ENCODE results near the gene NCOA1. TPM values are rescaled to one million over a fixed set of nuclear protein-coding genes. Genes with fewer than 3 reads are reported as not detected.

NCOA1 gene
- total RNA-seq, 2 experiments from 2014 or later, result 6.1 to 12.1 TPM

DNA sequence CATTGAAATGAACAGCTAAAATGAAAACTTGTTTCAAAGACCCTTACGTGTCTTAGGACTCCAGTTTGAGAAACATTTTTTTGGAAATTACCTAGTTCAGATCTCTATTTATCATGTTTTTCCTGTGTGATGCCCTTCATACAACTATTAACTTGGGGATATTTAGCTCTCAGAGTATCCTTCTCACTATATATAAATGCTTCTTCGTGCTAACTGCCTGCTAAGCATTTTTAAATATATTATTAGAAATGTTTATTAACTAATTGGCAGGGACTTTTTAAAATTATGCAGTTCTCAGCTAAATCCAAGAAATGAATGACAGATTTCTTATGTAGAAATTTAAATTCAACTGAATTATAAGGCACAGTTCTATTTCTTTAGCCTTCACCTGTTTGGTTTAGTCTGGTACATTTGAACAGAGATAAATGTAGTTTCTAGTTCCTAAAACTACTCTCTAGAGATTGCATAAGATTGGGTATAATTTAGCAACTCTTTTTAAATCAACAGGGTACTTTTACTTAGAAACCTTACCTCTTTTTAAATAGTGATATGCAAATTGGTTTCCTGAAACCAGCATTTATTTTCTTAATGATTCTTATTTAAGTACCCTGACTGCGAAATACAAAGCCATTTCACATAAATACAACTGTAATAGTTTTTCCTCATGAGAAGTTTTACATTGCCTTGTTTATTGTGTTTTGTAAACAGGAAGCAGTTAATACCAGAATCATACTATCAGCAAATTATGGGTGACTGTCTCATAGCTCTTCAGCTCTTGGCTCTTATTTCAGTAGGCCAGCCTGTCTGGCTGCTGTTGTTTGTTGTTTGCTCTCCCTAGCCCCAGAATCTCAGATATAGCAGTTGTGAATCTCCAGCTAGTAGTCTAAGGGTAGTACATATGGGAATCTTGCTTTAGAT lies 161.5 kb downstream of the NCOA1 start:
- no peak for TF ChIP-seq EZH2phosphoT487 (IDR thresholded peaks at IDR 0.05; ENCODE audit: borderline replicate concordance, low read depth, low read length)
- TF ChIP-seq, protein P1, sequence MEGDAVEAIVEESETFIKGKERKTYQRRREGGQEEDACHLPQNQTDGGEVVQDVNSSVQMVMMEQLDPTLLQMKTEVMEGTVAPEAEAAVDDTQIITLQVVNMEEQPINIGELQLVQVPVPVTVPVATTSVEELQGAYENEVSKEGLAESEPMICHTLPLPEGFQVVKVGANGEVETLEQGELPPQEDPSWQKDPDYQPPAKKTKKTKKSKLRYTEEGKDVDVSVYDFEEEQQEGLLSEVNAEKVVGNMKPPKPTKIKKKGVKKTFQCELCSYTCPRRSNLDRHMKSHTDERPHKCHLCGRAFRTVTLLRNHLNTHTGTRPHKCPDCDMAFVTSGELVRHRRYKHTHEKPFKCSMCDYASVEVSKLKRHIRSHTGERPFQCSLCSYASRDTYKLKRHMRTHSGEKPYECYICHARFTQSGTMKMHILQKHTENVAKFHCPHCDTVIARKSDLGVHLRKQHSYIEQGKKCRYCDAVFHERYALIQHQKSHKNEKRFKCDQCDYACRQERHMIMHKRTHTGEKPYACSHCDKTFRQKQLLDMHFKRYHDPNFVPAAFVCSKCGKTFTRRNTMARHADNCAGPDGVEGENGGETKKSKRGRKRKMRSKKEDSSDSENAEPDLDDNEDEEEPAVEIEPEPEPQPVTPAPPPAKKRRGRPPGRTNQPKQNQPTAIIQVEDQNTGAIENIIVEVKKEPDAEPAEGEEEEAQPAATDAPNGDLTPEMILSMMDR (conservative IDR thresholded peaks at IDR 0.05; ENCODE audit: low read length), result no peak
- POLR2A ChIA-PET, result interaction anchor here (0.6 kb wide), 1 partner anchor 18 kb away, joined by 4 read pairs; no protein-coding TSS in a partner anchor
- Histone ChIP-seq H2AFZ (ENCODE audit: low read length) (no peak overlapping the region), H3K9me3 (ENCODE audit: low read length) (no peaks in the 10 kb centered on the region), H3K79me2 (ENCODE audit: insufficient read depth, low read depth, low read length) (no peaks in the 10 kb centered on the region), H3K4me3 (ENCODE audit: low read depth, low read length, poor library complexity, severe bottlenecking) (no peak overlapping the region), H3K27ac (ENCODE audit: low read depth, low read length, poor library complexity, severe bottlenecking) (no peak overlapping the region), H3K4me2 (ENCODE audit: low read length) (no peak overlapping the region), H3K4me1 (ENCODE audit: insufficient read depth, low read length, poor library complexity, severe bottlenecking) (peaks cover 7% of the 10 kb centered on the region), H3K36me3 (ENCODE audit: insufficient read depth, low read length) (no peaks in the 10 kb centered on the region), H4K20me1 (ENCODE audit: insufficient read depth, low read length) (no peaks in the 10 kb centered on the region), H3K9me2 (ENCODE audit: insufficient read depth, low read length) (no peaks in the 10 kb centered on the region)
- intact Hi-C loops (cut with micrococcal nuclease; ENCODE audit: unreplicated experiment), result no loop called here
- no peak for DNase-seq (ENCODE audit: low spot score)
- CTCF ChIA-PET (ENCODE audit: unreplicated experiment), result no interaction called here
- BruUV-seq (replicated peaks), result no TSS peak

DNA sequence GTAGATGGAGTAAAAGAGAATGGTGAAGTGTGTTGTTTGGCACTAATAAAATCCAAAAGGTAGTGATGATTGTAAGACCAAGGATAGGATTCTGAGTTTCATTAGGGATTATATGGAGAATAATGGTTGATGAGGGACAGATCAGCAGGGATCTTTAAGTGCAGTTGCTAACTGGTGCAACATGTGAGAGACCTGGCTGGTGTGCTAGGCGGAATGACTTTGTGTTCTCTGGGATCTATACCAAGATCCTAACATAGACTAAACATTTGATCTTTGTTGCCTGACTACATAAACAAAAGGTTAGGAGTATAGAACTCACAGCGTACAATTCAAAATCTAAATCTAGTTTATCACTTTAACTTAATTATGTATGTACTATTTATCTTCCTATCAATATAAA lies 166.8 kb downstream of the NCOA1 start:
- Histone ChIP-seq H3K27ac (ENCODE audit: low read depth, low read length, poor library complexity, severe bottlenecking) (no peak overlapping the region), H2AFZ (ENCODE audit: low read length) (no peak overlapping the region), H3K36me3 (ENCODE audit: insufficient read depth, low read length) (no peaks in the 10 kb centered on the region), H3K4me3 (ENCODE audit: low read depth, low read length, poor library complexity, severe bottlenecking) (no peak overlapping the region), H4K20me1 (ENCODE audit: insufficient read depth, low read length) (no peaks in the 10 kb centered on the region), H3K9me3 (ENCODE audit: low read length) (no peaks in the 10 kb centered on the region), H3K9me2 (ENCODE audit: insufficient read depth, low read length) (no peaks in the 10 kb centered on the region), H3K4me1 (ENCODE audit: insufficient read depth, low read length, poor library complexity, severe bottlenecking) (peaks cover 2% of the 10 kb centered on the region), H3K79me2 (ENCODE audit: insufficient read depth, low read depth, low read length) (no peaks in the 10 kb centered on the region), H3K4me2 (ENCODE audit: low read length) (no peak overlapping the region)
- DNase-seq (ENCODE audit: low spot score), result no peak
- no TSS peak for BruUV-seq (replicated peaks)
- POLR2A ChIA-PET, result no interaction called here
- CTCF ChIA-PET (ENCODE audit: unreplicated experiment), result no interaction called here
- intact Hi-C loops (cut with micrococcal nuclease; ENCODE audit: unreplicated experiment), result no loop called here
- TF ChIP-seq, protein P1 (conservative IDR thresholded peaks at IDR 0.05; ENCODE audit: low read length), result no peak
- no peak for TF ChIP-seq EZH2phosphoT487 (IDR thresholded peaks at IDR 0.05; ENCODE audit: borderline replicate concordance, low read depth, low read length)

All from OCI-LY7 (cell line).